Trophoblast cell (in vitro differentiated cells and primary cell): ENCODE data around the gene CANX.
"Not testable (repeated sequence)": the region's sequence is repeated elsewhere in the genome, so short reads cannot be mapped to it uniquely, and the experiment has no call there.

Experiments
- DNase-seq, 2 donors: peaks; one replicate each; pipeline ENCODE4 v3.0.0-alpha.2; 2016
- H2AFZ ChIP-seq: 2 replicates; pipeline ENCODE4 v1.6.1; 2013; ENCODE audit warnings: low read length, moderate library complexity, mild to moderate bottlenecking; ENCODE audit not compliant: insufficient read depth, poor library complexity
- H2AK5ac ChIP-seq: 2 replicates; pipeline ENCODE4 v1.6.1; 2013; ENCODE audit warnings: mild to moderate bottlenecking, low read length
- H2BK120ac ChIP-seq: 2 replicates; pipeline ENCODE4 v1.6.1; 2013; ENCODE audit warnings: low read length, mild to moderate bottlenecking, moderate library complexity; ENCODE audit not compliant: insufficient read depth, poor library complexity
- H2BK12ac ChIP-seq: 2 replicates; pipeline ENCODE4 v1.6.1; 2013; ENCODE audit warnings: mild to moderate bottlenecking, low read length, moderate library complexity
- H2BK5ac ChIP-seq: 2 replicates; pipeline ENCODE4 v1.6.1; 2013; ENCODE audit warnings: low read length, low read depth, moderate library complexity, mild to moderate bottlenecking; ENCODE audit not compliant: poor library complexity
- H3K14ac ChIP-seq: 2 replicates; pipeline ENCODE4 v1.6.1; 2013; ENCODE audit warnings: mild to moderate bottlenecking, low read length
- H3K18ac ChIP-seq: 2 replicates; pipeline ENCODE4 v1.6.1; 2013; ENCODE audit warnings: mild to moderate bottlenecking, low read length
- H3K23ac ChIP-seq: 2 replicates; pipeline ENCODE4 v1.6.1; 2013; ENCODE audit warnings: low read length
- H3K27ac ChIP-seq: 2 replicates; pipeline ENCODE4 v1.5.1; 2013; ENCODE audit warnings: low read depth, mild to moderate bottlenecking, inconsistent platforms, low read length, moderate library complexity
- H3K27me3 ChIP-seq: 2 replicates; pipeline ENCODE4 v1.6.1; 2013; ENCODE audit warnings: inconsistent platforms, mild to moderate bottlenecking, low read length, moderate library complexity; ENCODE audit not compliant: insufficient read depth
- H3K36me3 ChIP-seq, 2 experiments: 1 replicate in 1 of 2; 2 replicates in 1 of 2; pipeline ENCODE4 v1.6.1; 2013; ENCODE audit warnings: low read length in 2 of 2, mild to moderate bottlenecking in 2 of 2, moderate library complexity in 1 of 2; ENCODE audit not compliant: insufficient read depth in 2 of 2, control insufficient read depth in 1 of 2
- H3K4ac ChIP-seq: 2 replicates; pipeline ENCODE4 v1.6.1; 2013; ENCODE audit warnings: low read depth, mild to moderate bottlenecking, low read length, moderate library complexity
- H3K4me1 ChIP-seq, 2 experiments: 1 replicate in 1 of 2; 2 replicates in 1 of 2; pipeline ENCODE4 v1.6.1; 2013; ENCODE audit warnings: low read length in 2 of 2, mild to moderate bottlenecking in 2 of 2, moderate library complexity in 1 of 2; ENCODE audit not compliant: insufficient read depth in 2 of 2, control insufficient read depth in 1 of 2
- H3K4me2 ChIP-seq: 2 replicates; pipeline ENCODE4 v1.6.1; 2013; ENCODE audit warnings: inconsistent platforms, mild to moderate bottlenecking, low read length, moderate library complexity
- H3K4me3 ChIP-seq: 2 replicates; pipeline ENCODE4 v1.5.1; 2013; ENCODE audit warnings: mild to moderate bottlenecking, low read depth, low read length, inconsistent platforms
- H3K79me1 ChIP-seq: one replicate; pipeline ENCODE4 v1.6.1; 2013; ENCODE audit warnings: low read length
- H3K79me2 ChIP-seq: 2 replicates; pipeline ENCODE4 v1.6.1; 2013; ENCODE audit warnings: low read length, mild to moderate bottlenecking; ENCODE audit not compliant: control insufficient read depth, insufficient read depth, poor library complexity
- H3K9ac ChIP-seq: 2 replicates; pipeline ENCODE4 v1.6.1; 2013; ENCODE audit warnings: mild to moderate bottlenecking, low read length
- H3K9me3 ChIP-seq: 2 replicates; pipeline ENCODE4 v1.6.1; 2013; ENCODE audit warnings: low read depth, mild to moderate bottlenecking, control low read depth, inconsistent platforms, low read length; ENCODE audit not compliant: insufficient read depth
- H4K12ac ChIP-seq: 2 replicates; pipeline ENCODE4 v1.6.1; 2013; ENCODE audit warnings: low read depth, mild to moderate bottlenecking, low read length, moderate library complexity
- H4K8ac ChIP-seq: 2 replicates; pipeline ENCODE4 v1.6.1; 2013; ENCODE audit warnings: low read depth, mild to moderate bottlenecking, low read length, moderate library complexity
- H4K91ac ChIP-seq: one replicate; pipeline ENCODE4 v1.6.1; 2013; ENCODE audit warnings: low read depth, mild to moderate bottlenecking, low read length, moderate library complexity
- WGBS: extraction: QIAGEN DNeasy Blood & Tissue Kit; methylation state at CpG from one replicate; pipeline ENCODE4 v1.1.7; 2013; ENCODE audit warnings: missing lambda C conversion rate; ENCODE audit not compliant: insufficient read length, insufficient coverage; ENCODE audit errors: extremely low coverage; 5-methylcytosine and 5-hydroxymethylcytosine counted together

CANX gene

DNA sequence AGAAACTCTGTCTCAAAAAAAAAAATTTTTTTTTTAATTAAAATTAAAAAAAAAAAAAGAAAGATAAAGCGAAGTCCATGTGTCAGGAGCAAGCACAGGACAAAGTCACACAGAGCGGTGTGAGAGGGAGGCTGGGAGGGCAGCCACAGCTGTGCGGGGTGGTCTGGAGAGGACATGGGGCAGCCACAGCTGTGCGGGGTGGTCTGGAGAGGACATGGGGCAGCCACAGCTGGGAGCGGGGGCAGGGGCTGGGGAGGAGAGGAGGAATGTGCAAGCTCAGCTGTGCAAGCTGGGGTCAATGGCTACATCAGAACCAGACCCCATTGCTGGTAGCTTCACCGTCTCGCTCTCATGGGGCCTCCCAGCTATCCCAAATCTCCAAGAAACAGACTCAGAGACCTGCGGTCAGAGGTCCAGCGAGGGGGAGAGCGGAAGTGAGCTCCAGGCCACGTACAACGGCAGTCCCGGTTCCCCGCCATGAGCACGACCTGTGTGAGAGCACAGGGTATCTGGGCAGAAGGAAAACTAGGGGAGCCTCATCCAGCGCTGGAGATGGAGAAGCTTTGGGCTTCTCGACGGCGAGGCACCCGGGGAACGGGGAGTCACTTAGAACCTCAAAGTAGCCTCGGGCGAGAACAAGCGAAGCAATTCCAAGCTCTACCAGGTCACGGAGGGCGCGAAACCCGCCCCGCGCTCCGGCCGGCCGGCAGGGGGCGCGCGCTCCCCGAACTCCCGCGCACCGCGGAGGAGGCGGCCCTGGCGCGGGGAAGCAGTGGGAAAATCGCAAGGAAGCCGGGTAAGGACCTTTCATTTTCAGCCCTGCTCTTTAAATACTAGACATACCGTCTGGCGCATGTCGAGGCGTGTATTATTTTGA lies 41.2 kb upstream of the CANX start:
- not testable (repeated sequence) for DNase-seq, H2BK5ac ChIP-seq, H3K79me2 ChIP-seq, H2BK120ac ChIP-seq, H3K36me3 ChIP-seq, H2AFZ ChIP-seq, H3K14ac ChIP-seq, H3K18ac ChIP-seq, H3K4me3 ChIP-seq, H3K27me3 ChIP-seq, H2BK12ac ChIP-seq, H2AK5ac ChIP-seq, H3K4ac ChIP-seq, H4K8ac ChIP-seq, H3K79me1 ChIP-seq, H3K27ac ChIP-seq, H3K9ac ChIP-seq, H4K12ac ChIP-seq, H3K23ac ChIP-seq, H3K4me1 ChIP-seq, H4K91ac ChIP-seq, H3K9me3 ChIP-seq
- peak overlapping the region; percentile 50 for H3K4me2 ChIP-seq
- WGBS = no CpG with 5 or more reads among the region's 50 CpGs

- not testable (repeated sequence) for H3K9ac ChIP-seq, H4K12ac ChIP-seq, H2BK5ac ChIP-seq, H3K4ac ChIP-seq, H3K18ac ChIP-seq, H3K36me3 ChIP-seq, H3K27me3 ChIP-seq, H3K79me2 ChIP-seq, H3K23ac ChIP-seq, H2AK5ac ChIP-seq, H3K9me3 ChIP-seq, H3K27ac ChIP-seq, H3K14ac ChIP-seq, H4K91ac ChIP-seq, H2BK12ac ChIP-seq, H3K79me1 ChIP-seq, H2BK120ac ChIP-seq, H3K4me1 ChIP-seq
- peak; percentile 17 to 61 for DNase-seq
- WGBS = no CpG with 5 or more reads among the region's 29 CpGs
- Histone ChIP-seq H4K8ac (peak overlapping the region; percentile 1), H3K4me2 (peak overlapping the region; percentile 71), H3K4me3 (peak overlapping the region; percentile 59), H2AFZ (peak overlapping the region; percentile 30)
These were observed 40.4 kb upstream of the CANX start for GRCh38 chr5:179658179-179658856.

GRCh38 chr5:179661647-179662046 lies 37.1 kb upstream of the CANX start:
- not testable (repeated sequence) for H4K12ac ChIP-seq, H3K18ac ChIP-seq, H2BK5ac ChIP-seq

DNA sequence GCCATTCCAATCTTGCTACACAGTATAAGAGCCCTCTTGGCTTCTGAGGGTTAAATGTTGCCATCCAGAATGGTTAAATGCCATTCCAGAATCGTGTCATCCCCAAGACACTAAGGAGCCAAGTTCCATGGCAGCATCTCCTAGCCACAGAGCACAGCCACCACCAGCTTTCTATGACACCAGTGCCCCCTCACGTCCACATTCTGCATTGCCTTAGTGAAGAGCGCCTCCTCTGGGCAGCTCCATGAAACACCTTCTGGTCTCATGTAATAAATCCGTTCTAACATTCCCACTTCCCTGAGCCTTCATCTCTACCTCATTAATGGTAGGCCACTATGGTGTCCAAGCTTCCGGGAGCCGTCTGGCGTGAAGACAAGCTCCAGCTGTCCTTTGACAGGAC lies 30.4 kb upstream of the CANX start:
- Histone ChIP-seq H3K79me2 (no peaks in the 10 kb centered on the region), H3K14ac (no peak overlapping the region), H3K4me1 (peaks cover 0 to 2% of the 10 kb centered on the region in 2 experiments), H4K8ac (no peak overlapping the region), H3K23ac (no peak overlapping the region), H3K36me3 (peaks cover 4 to 5% of the 10 kb centered on the region in 2 experiments), H4K12ac (no peak overlapping the region), H3K79me1 (no peaks in the 10 kb centered on the region), H3K18ac (no peak overlapping the region), H3K9ac (no peak overlapping the region), H3K4ac (no peak overlapping the region), H2BK5ac (no peak overlapping the region), H2AFZ (no peak overlapping the region), H3K27me3 (no peaks in the 10 kb centered on the region), H2BK120ac (no peak overlapping the region), H2BK12ac (no peak overlapping the region), H4K91ac (no peak overlapping the region), H3K9me3 (peaks cover 1% of the 10 kb centered on the region), H3K4me2 (no peak overlapping the region), H2AK5ac (no peak overlapping the region), H3K27ac (no peak overlapping the region), H3K4me3 (no peak overlapping the region)
- peak; percentile 37 to 68 for DNase-seq
- WGBS = no CpG with 5 or more reads among the region's 7 CpGs

More at GRCh38 chr5:179661647-179662046, 37.1 kb upstream of the CANX start:
- not testable (repeated sequence) for H3K4me1 ChIP-seq, H2BK12ac ChIP-seq, H3K4me3 ChIP-seq, H4K91ac ChIP-seq, H3K79me2 ChIP-seq, H3K9ac ChIP-seq, H2AFZ ChIP-seq, H3K9me3 ChIP-seq, H3K4ac ChIP-seq, H3K14ac ChIP-seq, H3K27ac ChIP-seq, H4K8ac ChIP-seq, H2BK120ac ChIP-seq, DNase-seq, H3K23ac ChIP-seq, H3K27me3 ChIP-seq, H3K79me1 ChIP-seq, H3K36me3 ChIP-seq, H2AK5ac ChIP-seq, H3K4me2 ChIP-seq
- WGBS = no CpG with 5 or more reads among the region's 6 CpGs
